Activated CD8-positive, alpha-beta memory T cell treated with anti-CD3 and anti-CD28 coated beads, Interleukin-2, amount 50 U/mL, for 48 hours (primary cell): ENCODE results near the gene LRFN2.

ENCODE experiments used
- DNase-seq: peaks from one replicate; pipeline ENCODE4 v3.0.0-alpha.2; 2020

LRFN2 gene

DNA sequence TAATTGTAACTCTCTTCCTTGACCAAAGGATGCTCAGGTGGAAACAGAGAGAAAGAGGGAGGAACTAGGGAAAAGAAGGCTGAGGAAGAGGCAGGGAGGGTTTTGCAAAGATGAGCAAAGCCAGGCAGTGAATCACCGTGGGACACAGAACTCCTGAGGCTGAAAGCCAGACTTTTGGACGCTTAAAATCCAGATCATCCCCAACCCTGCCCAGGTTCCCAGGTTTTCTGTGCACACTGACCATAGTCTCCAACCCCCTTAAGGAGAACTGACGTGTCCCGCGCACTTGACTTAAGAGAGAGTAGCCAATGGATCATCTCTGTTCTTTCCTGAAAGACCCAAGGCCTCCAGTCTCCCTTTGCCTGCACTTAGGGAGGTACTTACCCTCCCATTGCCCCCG is 75.3 kb downstream of the LRFN2 start:
- no peak for DNase-seq

DNA sequence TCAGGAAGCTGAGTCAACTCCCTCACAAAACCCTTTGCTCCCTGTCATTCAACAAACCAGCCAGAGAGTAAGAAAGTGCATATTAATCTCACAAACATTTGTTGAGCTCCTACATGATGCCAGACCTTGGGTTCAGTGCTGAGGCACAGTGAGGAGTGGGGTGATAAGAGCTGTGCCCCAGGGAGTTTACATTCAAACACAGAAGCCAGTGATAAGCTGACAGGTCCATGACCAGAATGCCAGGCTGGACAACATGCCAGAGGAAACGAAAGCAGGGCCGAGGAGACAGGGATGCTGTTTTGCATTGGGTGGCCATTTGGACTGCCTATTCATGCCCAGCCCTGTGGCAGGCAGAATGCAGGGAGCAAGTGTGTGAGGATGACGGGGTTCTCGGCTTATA is 76.7 kb downstream of the LRFN2 start:
- no peak for DNase-seq

DNA sequence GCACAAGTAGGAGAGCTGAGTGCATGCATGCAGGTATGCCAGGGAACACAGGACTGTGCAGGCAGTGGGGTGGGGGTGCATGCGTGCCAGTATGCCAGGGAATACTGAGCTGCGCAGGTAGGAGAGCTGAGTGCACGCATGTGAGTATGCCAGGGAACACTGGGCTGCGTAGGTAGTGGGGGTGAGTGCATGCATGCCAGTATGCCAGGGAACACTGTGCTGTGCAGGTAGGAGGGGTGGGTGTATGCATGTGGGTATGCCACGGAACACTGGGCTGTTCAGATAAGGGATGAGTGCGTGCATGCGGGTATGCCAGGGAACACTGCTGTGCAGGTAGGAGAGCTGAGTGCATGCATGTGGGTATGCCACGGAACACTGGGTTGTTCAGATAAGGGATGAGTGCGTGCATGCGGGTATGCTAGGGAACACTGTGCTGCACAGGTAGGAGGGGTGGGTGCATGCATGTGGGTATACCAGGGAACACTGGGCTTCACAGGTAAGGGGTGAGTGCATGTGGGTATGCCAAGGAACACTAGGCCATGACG is 77.4 kb downstream of the LRFN2 start:
- DNase-seq = no peak

DNA sequence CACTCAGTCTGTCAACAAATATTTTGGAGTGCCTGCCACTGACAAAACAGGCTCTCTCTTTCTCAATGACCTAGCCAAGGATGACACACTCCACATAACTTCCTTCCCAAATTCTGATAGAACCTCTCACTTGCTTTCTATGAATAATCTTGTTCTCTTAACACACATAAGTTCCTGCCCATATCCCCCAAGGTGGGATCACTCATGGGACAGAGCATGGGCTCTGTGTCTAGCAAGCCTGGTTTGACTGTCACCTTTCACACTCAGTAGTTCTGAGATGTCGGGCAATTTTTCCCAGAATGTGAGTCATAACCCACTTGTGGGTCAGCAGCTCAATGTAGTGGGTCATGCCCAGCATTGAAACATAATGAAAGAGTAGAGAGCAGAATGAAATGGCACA is 78.1 kb downstream of the LRFN2 start:
- no peak for DNase-seq

DNA sequence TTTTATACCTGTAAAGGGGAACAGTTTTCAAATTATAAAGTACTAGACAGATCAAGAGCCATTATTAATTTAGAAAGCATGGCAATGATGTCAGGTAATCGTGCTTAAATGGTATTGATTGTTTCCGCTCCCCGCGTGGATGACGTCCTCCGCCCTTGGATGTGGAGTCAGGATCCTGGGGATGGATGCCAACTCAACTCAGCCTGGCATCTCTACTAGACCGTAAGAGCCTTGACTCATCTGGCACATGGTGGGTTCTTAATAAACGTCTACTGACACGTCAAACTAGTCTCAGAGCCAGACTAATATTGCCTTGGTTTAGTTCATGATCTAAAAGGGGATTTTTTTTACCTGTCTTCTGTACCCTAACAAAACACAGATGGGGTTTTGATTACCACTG is 80.2 kb downstream of the LRFN2 start:
- DNase-seq = no peak

DNA sequence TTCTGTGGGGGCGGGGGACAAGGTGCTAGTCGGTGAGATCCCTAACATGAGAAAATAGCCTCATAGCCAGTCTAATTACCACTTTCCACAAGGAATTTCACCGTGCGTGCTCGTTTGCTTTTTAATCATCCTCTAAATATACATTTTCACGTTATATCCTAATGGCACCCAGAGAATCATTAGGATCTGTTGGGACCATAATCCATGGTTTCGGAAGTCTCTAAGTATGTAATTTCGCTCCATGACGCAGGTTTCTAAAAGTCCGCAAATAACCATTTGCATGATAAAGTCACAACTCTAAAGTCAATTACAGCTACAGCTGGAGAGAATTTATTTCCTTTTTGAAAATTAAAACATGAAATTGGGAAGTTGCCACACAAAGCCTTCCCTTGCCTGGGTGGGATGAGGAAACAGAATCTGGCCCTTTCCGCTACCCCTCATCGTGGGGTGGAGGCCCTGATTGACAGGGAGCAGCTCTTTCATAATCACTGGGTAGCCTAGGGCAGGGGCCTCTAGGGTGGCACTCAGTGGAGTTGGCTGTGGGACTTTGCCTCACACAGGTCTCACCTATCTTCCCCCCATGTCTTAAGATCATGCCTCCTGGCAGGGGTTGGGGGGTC is 81.9 kb downstream of the LRFN2 start:
- no peak for DNase-seq

DNA sequence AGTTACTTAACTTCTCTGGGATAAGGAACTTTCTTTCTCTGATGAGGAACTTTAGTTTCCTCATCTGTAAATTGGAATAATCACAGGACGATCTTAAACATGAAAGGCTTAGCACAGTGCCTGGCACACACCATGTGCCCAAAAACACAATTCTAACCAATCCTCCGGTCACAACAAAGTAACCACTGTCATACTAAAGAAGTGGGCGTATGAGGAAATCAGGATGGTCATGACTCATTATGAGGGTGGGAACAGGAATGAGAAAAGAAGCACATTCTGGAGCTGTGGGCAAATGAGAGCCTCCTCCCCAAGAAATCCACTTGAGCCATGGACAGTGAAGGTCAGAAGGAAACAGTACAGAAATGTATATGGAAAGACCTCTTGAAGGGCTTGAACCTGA is 82.9 kb downstream of the LRFN2 start:
- no peak for DNase-seq

DNA sequence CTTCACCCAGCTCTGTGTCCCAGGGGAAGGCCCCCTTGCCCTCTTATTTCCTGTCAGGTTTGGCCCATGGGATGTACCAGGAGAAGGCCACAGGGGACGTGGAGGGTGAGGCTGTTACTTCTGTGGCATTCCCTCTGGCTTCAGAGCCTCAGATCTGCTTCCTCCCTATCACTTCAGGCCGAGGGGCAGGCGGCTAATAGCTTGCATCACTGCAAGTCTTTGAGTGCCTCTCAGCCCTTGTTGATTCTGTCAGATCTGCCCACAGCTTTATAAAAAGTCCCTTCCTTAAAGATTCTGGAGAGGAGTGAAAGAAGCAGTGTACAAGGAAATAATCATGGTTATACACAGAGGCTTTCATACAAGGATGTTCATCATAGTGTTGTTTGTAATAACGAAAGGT is 86.9 kb downstream of the LRFN2 start:
- no peak for DNase-seq

DNA sequence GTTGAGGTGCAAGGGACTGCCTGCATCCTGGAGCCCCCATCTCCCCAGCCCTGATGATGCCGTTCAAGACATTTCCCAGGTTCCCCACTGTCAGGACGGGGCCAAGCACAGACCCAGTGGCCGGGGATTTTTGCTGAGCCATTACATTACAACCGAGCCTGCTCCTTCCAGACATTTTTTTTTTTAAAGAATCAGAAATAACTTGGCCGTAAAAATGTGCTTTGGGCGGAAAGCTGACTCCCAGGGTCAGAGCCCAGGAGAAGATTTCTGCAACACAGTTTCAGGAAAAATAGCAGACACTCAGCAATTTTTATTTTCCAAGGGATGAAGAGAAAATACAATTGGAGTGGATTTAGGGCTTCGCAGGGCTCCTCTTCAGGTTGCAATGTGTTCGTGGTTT is 87.9 kb downstream of the LRFN2 start:
- DNase-seq = no peak

DNA sequence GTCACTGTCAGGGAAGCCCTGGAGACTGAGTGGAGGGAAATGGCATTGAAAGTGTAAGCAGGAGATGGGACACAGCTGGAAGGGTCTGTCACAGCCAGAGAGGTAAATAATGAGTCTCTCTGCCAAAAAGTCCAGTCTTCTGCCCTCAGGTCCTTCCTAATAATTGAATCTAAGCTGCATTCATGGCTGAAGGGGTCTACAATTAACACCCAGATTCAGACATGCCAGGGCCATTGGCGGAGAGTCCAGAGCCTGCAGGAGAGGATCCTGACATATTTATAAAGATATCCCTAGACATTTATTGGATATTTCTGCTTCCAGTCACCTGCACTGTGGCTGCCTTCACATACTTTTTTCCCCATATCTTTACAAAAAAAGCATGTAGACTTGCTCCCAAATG is 89.0 kb downstream of the LRFN2 start:
- no peak for DNase-seq

DNA sequence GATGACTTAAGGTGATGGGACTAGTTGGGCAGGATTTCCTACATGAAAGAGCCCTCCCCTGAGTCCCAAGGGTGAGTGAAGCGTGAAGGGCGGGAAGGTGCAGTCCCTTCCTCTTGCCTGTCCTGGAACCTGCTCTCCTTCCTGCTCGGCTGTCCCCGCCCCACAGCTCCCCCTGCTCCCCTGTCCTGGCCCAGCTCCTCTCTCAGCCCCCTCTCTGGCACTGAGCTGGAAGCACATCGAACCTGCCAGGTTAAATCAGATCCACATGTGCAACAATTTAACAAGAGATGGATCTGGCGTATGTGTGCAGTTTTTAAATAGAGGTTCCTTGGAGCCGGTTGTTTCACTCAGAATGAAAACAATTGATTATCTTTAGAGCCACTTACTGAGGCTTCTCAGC is 95.0 kb downstream of the LRFN2 start:
- no peak for DNase-seq

DNA sequence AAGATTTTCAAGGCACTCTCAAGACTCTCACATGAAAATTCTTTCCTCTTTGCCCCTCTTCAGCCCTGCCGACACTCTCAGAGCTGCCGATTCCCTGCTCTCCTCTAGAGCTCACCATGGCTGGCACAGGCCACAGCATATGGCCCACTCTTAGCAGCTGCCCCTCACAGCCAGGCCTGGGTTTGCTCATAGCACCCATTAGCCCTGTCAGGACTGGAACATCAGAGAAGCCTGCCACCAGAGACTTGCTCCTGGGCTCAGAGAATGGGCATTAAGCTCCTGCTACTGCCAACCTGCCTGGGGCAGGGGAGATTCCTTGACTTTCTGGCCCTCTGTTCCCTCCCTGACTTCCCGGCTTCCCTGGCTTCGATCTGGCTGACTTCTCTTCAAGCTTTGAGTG is 96.7 kb downstream of the LRFN2 start:
- no peak for DNase-seq

DNA sequence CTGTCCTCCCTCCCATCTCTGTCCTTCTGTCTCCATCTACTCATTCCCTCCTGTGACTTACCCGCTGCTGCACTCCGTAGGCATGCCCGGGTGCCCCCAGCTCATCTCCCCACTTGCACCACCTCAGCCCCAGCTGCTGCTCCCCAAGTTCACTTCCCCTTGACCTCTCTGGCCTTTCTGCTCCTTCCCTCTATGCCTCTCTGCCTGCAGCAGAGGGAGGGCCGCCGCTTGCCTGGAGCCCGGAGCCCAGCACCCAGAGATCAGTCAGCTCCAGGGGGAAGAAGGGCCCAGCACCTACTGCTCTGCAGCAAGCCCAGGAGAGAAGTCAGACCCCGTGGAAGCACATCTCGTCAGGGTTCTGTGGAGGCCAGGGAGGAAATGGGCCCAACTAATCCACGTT is 97.4 kb downstream of the LRFN2 start:
- DNase-seq = no peak

DNA sequence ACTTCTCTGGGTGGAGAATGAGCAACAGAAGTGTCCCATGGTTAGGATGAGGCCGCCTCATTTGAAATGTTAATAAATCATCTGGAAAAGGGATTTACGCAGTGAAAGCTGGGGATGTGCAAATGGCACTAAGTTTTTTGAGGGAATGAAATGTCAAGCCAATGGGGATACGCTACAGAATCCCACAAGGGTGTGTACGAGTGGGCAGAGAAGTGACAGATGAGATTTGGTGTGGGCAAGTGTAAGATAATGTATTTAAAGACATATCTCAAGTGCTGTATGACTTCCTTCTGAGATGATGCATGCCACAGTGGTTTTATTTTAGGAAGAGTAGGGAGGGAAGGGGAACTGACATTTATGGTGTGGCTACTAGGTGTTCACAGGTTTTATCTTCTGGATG is 100.6 kb downstream of the LRFN2 start:
- no peak for DNase-seq

DNA sequence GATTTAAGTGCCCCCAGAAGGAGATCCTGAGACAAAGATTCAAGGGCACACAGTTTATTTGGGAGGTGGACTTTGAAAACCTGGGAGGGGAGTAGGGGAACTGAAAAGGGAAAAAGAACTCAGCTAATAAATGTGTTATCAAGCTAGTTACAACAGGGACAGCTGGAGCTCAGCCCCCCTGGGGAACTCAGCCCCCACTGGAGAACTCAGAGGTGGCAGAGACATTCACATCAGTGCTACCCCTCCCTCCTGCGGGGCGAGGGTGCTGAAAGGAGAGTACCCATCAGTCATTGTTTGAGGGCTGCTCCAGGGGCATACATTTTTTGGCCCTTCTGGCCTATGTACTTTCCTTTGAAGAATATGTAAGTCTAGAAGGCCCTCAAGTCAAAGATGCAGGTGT is 101.4 kb downstream of the LRFN2 start:
- DNase-seq = no peak

DNA sequence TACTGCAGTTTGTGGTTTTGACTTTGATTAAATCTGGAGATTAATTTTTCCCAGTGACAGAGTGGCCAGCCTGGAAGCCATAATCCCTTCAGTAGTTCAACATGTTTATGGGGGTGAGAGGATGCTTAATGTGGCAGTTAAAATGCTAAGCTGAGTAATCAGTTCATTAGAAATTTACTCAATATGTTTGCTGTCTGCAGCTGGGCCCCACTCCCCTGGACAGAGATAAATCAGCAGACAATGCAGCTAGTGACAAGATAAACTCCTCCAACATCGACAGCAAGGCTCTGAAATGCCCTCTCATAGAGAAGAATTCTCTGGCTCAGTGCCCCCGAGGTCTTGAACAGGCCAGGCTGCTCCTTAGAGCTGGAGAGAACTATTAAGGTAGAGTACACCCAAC is 101.9 kb downstream of the LRFN2 start:
- DNase-seq = no peak

DNA sequence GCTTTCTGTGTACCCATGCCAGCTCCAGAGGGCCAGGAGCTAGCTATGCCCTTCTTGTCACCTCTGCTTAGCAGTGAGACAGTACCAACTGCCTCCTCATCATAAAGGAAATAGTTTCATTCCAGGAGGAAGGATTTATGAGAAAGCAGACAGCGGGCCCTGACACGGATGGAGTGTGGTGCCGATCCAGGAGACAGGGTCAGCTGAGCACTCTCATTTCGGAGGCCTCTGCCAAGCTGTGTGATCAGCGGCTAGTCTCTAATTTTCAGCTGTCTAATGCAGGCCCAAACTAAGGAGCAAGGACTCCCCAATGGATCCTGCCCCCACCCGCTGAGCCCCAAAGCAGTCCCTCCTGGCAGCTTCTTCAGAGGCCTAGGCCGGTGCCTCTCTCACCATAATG is 103.1 kb downstream of the LRFN2 start:
- no peak for DNase-seq

DNA sequence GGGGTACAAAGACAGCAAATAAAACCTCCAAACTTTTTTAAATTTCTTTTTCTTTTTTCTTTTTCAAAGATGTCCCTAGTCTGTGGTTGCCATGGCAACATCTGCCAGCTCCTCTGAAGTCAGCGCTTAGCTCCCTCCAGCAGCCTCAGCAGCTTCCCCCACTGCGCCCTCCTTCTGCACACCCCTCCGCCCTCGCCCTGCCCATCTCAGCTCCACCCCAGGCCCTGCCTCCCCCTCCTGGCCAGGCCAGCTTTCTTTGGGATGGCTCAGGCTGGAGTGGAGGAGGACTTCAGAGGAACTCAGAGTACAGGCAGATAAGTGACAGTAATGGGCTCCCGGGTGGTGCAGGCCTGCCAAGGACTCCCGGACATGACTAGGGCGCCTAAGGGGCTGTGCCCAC is 104.6 kb downstream of the LRFN2 start:
- no peak for DNase-seq

DNA sequence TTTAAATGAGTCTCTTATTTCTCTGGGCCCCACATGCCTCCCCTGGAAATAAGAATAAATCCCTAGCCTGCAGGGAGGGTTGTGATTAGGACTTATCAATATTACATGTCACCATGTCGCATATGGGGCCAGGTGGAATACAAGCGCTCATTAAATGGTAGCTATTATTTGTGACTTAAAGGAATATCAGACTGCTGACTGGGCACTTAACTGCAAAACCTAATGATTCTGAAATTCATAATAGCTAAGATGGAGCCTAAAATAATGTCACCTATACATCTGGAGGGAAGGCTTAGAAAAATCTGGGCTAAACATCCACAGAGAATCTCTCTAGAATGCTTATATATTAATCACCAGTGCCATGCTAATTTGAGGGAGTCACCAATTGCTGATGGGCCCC is 106.5 kb downstream of the LRFN2 start:
- no peak for DNase-seq

DNA sequence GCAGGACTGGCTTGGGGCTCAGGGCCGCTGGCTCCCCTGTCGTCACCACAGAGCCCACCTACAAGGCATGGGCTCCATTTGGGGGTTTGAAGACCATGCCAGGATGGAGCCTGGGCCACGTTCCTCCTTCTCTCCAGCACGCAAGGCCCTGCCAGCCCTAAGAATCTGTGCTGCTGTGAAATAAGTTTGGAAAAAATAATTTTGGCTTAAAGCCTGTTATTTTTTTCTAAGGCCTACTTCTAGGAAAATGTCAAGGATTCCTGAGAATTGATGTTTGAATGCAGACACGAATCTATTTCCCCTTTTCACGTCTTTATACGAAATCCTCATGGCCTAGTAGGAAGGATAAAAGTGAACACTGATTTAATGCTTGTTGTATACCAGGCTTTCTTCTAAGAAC is 107.5 kb downstream of the LRFN2 start:
- DNase-seq = no peak

DNA sequence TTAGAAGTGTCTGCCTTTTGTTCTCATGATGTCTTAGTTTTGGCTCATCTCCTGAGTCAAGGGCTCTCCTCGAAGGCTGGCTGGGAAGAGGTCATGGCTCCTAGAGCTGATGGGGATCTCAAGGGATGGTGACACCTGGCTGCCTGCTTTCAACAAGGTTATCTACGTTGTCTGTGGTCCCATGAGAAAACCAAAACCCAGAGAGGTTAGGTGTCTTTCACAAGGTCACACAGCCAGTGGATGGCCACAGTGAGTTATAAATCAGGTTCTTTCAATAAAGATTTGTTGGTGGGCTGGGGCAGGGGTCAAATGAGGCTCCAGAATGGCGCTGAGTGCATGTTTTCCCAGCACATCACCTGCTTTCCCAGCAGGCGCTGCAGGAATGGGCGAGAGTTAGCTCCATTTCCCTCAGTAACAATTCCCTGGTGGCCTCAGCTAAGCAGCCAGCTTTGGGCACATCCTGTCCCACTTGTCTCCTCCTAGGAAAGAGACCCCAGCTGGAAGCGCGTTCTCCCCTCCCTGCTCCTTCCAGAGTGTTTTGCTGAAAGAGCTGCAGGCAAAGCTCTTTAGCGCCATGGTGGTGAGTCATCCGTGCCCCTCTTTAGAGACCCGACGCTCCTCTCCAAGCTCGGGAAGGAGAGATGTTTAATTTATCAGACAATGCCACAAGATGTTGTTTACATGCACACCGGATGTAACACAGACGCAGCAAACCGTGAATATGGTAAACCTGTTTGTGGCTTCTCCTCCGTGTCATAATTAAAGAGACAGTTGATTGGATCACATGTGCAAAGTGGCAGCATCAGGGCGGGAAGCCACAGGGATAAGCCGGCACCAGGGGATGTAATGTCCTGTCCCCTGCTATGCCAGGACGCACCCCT is 109.7 kb downstream of the LRFN2 start:
- DNase-seq = no peak

DNA sequence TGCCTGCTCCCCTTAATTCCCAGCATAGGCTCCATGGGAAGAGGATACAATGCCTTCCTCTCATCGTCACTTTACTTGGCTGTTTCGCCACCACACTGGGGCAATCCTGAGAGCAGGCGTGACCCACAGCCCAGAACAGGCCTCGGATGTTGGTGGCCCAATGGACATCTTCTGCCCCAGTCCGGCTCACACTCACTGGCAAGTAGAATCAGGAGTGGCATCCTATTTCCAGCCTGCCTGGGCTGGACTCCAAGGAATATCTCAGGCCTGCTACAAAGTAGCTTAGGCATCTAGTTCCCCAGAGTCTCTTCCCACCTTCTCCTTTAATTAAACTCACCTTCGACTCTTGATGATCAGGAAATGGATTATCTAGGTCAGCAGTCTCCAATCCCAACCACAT is 110.5 kb downstream of the LRFN2 start:
- DNase-seq = no peak

DNA sequence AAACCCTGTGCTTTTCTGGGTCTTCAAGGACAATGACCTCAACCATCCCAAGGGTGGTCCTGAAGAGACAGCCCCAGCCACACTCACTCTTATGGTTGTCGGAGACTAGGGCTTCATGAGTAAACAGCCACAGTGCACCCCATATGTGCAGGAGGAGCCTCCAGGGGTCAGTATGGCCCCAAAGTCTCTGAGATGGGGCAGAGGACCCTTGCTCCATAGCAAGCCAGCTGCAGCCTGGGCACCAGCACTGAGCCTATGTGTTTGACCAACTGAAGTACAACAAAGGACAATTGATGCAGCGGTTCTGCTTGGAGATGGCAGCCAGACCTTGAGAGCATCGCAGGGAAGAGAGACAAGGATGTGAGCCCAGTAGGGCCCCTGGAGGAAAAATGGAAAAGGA is 112.2 kb downstream of the LRFN2 start:
- no peak for DNase-seq

DNA sequence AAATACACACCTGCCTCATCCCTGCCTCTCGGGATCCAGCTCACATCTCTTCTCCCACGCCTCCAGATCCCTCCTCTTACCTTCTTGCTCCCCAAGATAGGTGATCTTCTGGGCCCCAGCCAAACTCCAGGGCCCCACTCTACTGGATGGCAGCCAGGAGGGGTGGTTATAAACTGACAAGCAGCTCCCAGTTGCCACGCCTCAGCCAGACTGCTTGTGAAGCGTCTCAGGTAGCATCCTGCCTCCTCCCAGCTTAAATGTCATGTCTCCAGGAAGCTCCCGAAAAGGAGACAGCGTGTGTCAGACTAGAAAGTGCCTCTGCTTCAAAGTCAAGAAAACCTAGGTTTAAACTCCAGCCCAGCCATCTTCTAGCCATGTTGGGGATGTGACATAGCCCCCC is 114.1 kb downstream of the LRFN2 start:
- no peak for DNase-seq

DNA sequence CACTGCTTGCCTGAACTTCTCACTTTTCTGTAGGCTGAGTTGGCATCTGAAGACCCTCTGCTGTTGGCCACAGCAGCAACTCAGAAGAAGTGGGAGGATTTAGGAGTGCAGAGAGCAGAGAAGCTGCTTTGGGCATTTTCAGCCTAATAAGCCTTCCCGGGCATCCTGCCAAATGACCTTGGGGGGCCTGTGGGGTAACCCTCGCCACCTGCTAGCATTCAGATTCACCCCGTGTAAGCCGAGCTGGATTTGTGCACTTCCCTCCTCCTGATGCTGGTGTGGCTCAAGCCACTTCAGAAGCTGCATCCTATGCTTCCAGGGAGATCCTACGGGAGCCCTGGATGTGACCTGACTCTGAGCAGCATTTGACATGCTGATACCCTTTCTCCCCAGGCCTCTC is 114.8 kb downstream of the LRFN2 start:
- no peak for DNase-seq
